ENCODE measurements around the gene ZNF236.

- TF ChIP-seq CTCF (IDR thresholded peaks at IDR 0.05) (no peak), POLR2A (IDR thresholded peaks at IDR 0.05) (no peak)
Observed at GRCh38 chr18:76880026-76880425, 57.7 kb downstream of the ZNF236 start.
